K562 (cell line): Measurements from ENCODE around the gene CNIH4. TPM values are rescaled to one million over a fixed set of nuclear protein-coding genes. Genes with fewer than 3 reads are reported as not detected.

ENCODE experiments used
- ARNT ChIP-seq, 2 experiments: fragments of 450-650 bp; IDR thresholded peaks; 2 replicates each; pipeline ENCODE4 v1.6.1; 2016; ENCODE audit warnings: mild to moderate bottlenecking in 1 of 2
- CBFA2T3 ChIP-seq: fragments of 450-650 bp; IDR thresholded peaks from 2 replicates; pipeline ENCODE4 v1.6.1; 2017
- CCAR2 ChIP-seq: fragments of 200-400 bp; formaldehyde crosslinking; IDR thresholded peaks from 2 replicates; pipeline ENCODE4 v1.6.1; 2017; ENCODE audit warnings: mild to moderate bottlenecking, low read depth, low read length
- FOSL1 ChIP-seq: fragments of 200-800 bp; sonication (Bioruptor generic); conservative IDR thresholded peaks from 2 replicates; pipeline ENCODE4 v1.6.1; 2016; ENCODE audit warnings: missing genetic modification characterization, missing compliant biosample characterization
- IRF9 ChIP-seq: fragments of 450-650 bp; IDR thresholded peaks from 2 replicates; pipeline ENCODE4 v1.6.1; 2016; ENCODE audit warnings: missing biosample characterization, missing genetic modification characterization
- KDM1A ChIP-seq, 2 experiments: fragments of 450-650 bp; IDR thresholded peaks; 2 replicates each; pipeline ENCODE4 v1.6.1; 2016; ENCODE audit warnings: mild to moderate bottlenecking in 2 of 2
- MYBL2 ChIP-seq, 2 experiments: fragments of 450-650 bp in 1 of 2; sonication (generic) in 1 of 2; formaldehyde crosslinking in 1 of 2; IDR thresholded peaks; 2 replicates each; pipeline versions ENCODE4 v1.6.1 to v1.8.1; 2017 to 2022; ENCODE audit warnings: borderline replicate concordance in 1 of 2, inconsistent platforms in 1 of 2, low read depth in 1 of 2, mild to moderate bottlenecking in 1 of 2, missing genetic modification reagents in 1 of 2, moderate library complexity in 1 of 2
- NBN ChIP-seq: fragments of 450-650 bp; IDR thresholded peaks from 2 replicates; pipeline ENCODE4 v1.6.1; 2016; ENCODE audit warnings: low read depth, mild to moderate bottlenecking
- RAD51 ChIP-seq: fragments of 450-650 bp; IDR thresholded peaks from 2 replicates; pipeline ENCODE4 v1.7.1; 2016; ENCODE audit warnings: low read depth, mild to moderate bottlenecking, borderline replicate concordance
- RBM17 ChIP-seq: fragments of 200-400 bp; formaldehyde crosslinking; IDR thresholded peaks from 2 replicates; pipeline ENCODE4 v1.6.1; 2017; ENCODE audit warnings: low read depth, mild to moderate bottlenecking, low read length, borderline replicate concordance
- STAT5A ChIP-seq: IDR thresholded peaks from 2 replicates; pipeline ENCODE4 v1.6.1; 2012; ENCODE audit warnings: low read length, inconsistent platforms, borderline replicate concordance
- TFAP4 ChIP-seq: sonication (generic); formaldehyde crosslinking; IDR thresholded peaks from 2 replicates; pipeline ENCODE4 v1.8.0; 2022; ENCODE audit warnings: missing genetic modification reagents, mild to moderate bottlenecking, moderate library complexity, borderline replicate concordance
- ZNF143 ChIP-seq: sonication (generic); formaldehyde crosslinking; IDR thresholded peaks from 2 replicates; pipeline ENCODE4 v1.9.0; 2022; ENCODE audit warnings: mild to moderate bottlenecking, missing genetic modification reagents
- ZNF174 ChIP-seq: fragments of 250-450 bp; sonication (Bioruptor Pico); IDR thresholded peaks from 2 replicates; pipeline ENCODE4 v1.4.0; 2020; ENCODE audit warnings: mild to moderate bottlenecking
- ZNF24 ChIP-seq: fragments of 450-650 bp; IDR thresholded peaks from 2 replicates; pipeline ENCODE4 v1.6.1; 2016
- ZNF280A ChIP-seq: fragments of 450-650 bp; IDR thresholded peaks from 2 replicates; pipeline ENCODE4 v1.6.1; 2018; ENCODE audit warnings: mild to moderate bottlenecking, low read depth; ENCODE audit not compliant: partially characterized antibody
- ZNF311 ChIP-seq: fragments of 250-450 bp; sonication (Bioruptor Pico); IDR thresholded peaks from 2 replicates; pipeline ENCODE4 v1.4.0; 2020; ENCODE audit warnings: mild to moderate bottlenecking, moderate library complexity
- polyA plus RNA-seq, 8 experiments: library from polyadenylated mRNA; depleted of rRNA in 4 of 8; stranded (reverse) in 5 of 8; unstranded in 3 of 8; fragments of >200 nt; fragmentation: Nextera tagmentation in 2 of 8; fragmentation: Illumina TruSeq in 1 of 8; extraction: Ambion mirVana in 2 of 8; extraction: Trizol in 1 of 8; gene quantifications; 2 replicates each; pipeline versions ENCODE4 v1.2.1 to v1.2.3, GENCODE V29; 2011 to 2014; ENCODE audit warnings: inconsistent platforms in 1 of 8, missing spikeins in 1 of 8
- total RNA-seq, 7 experiments: library from RNA; depleted of rRNA in 6 of 7; stranded (reverse); fragments of >200 nt in 6 of 7; fragmentation: Illumina TruSeq in 2 of 7; extraction: Trizol in 2 of 7; gene quantifications; 2 replicates each; pipeline versions ENCODE4 v1.2.1 to v1.2.3, GENCODE V29; 2011 to 2021; ENCODE audit warnings: low replicate concordance in 1 of 7
- TF ChIP-seq, protein P1 (sequence below): sonication (generic); formaldehyde crosslinking; IDR thresholded peaks from 2 replicates; pipeline ENCODE4 v1.8.1; 2023; ENCODE audit warnings: mild to moderate bottlenecking, missing genetic modification reagents

The CNIH4 gene
- total and polyA plus RNA-seq, 9 of the 15 experiments (the other 6 are each of a cell fraction or from before 2014, with no cell fraction given), result 41.3 to 266 (median 61.1) TPM

- TF ChIP-seq KDM1A (IDR thresholded peaks at IDR 0.05), result peak; percentile 49 to 55; a peak in 2 of 4 replicates
- TF ChIP-seq, protein P1, sequence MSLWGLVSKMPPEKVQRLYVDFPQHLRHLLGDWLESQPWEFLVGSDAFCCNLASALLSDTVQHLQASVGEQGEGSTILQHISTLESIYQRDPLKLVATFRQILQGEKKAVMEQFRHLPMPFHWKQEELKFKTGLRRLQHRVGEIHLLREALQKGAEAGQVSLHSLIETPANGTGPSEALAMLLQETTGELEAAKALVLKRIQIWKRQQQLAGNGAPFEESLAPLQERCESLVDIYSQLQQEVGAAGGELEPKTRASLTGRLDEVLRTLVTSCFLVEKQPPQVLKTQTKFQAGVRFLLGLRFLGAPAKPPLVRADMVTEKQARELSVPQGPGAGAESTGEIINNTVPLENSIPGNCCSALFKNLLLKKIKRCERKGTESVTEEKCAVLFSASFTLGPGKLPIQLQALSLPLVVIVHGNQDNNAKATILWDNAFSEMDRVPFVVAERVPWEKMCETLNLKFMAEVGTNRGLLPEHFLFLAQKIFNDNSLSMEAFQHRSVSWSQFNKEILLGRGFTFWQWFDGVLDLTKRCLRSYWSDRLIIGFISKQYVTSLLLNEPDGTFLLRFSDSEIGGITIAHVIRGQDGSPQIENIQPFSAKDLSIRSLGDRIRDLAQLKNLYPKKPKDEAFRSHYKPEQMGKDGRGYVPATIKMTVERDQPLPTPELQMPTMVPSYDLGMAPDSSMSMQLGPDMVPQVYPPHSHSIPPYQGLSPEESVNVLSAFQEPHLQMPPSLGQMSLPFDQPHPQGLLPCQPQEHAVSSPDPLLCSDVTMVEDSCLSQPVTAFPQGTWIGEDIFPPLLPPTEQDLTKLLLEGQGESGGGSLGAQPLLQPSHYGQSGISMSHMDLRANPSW (CRISPR knock-in tag), result 0 out of 2 replicates have a peak, but pooled peaks have one; percentile 4
- no peak for TF ChIP-seq CCAR2
- TF ChIP-seq IRF9, result no peak
- no peak for TF ChIP-seq MYBL2 (IDR thresholded peaks at IDR 0.05; ENCODE audit: low read depth)
- TF ChIP-seq MYBL2 (CRISPR knock-in tag; IDR thresholded peaks at IDR 0.05; ENCODE audit: borderline replicate concordance), result no peak
- no peak for TF ChIP-seq CBFA2T3
- TF ChIP-seq NBN, result 0 out of 2 replicates have a peak, but pooled peaks have one; percentile 37
- no peak for TF ChIP-seq ZNF174 (CRISPR knock-in tag)
- 0 out of 2 replicates have a peak, but pooled peaks have one; percentile 20 for TF ChIP-seq RAD51
- no peak for TF ChIP-seq FOSL1 (tag)
- no peak for TF ChIP-seq RBM17
- no peak for TF ChIP-seq ZNF311 (CRISPR knock-in tag)
- TF ChIP-seq STAT5A, result no peak
- no peak for TF ChIP-seq ZNF143 (CRISPR knock-in tag)
- no peak for TF ChIP-seq TFAP4 (CRISPR knock-in tag)
- no peak for TF ChIP-seq ZNF280A
- peak; percentile 39; the same call in 1 of the 2 replicates for TF ChIP-seq ZNF24
- TF ChIP-seq ARNT (IDR thresholded peaks at IDR 0.05), result peak in 1 of 2 experiments; percentile 78; a peak in 1 of 4 replicates
Observed at GRCh38 chr1:224333309-224333926, 23.3 kb upstream of the CNIH4 start (continued).
